SK-N-SH (cell line): Measurements from ENCODE around the gene ABHD16A. TPM values are rescaled to one million over a fixed set of nuclear protein-coding genes. Genes with fewer than 3 reads are reported as not detected.

ENCODE experiments used
- CTCF ChIA-PET: fragments of 300-600, 350-600 bp; formaldehyde crosslinking; extraction: SDS; loops from one replicate; lab custom pipeline; 2021; lab: Yijun Ruan, JAX
- POLR2A ChIA-PET: fragments of 350-600 bp; sonication (Branson Sonifier 250); formaldehyde crosslinking; extraction: SDS; loops from one replicate; lab custom pipeline; 2020; ENCODE audit warnings: antibody characterized with exemption, inconsistent platforms; lab: Yijun Ruan, JAX
- DNase-seq: peaks from one replicate; pipeline ENCODE4 v3.0.0; 2012
- H2AFZ ChIP-seq: fragments of 200-600 bp; sonication (generic); 2 replicates; pipeline ENCODE4 v1.8.1; 2016; ENCODE audit warnings: antibody characterized with exemption, mild to moderate bottlenecking, low read depth
- H3F3A ChIP-seq: fragments of 200-600 bp; sonication (generic); replicated peaks from 2 replicates; pipeline ENCODE3; 2016; ENCODE audit warnings: antibody characterized with exemption, mild to moderate bottlenecking; ENCODE audit not compliant: insufficient read depth
- H3K27ac ChIP-seq, 2 experiments: fragments of 200-500 bp in 1 of 2; fragments of 200-600 bp in 1 of 2; sonication (Bioruptor generic) in 1 of 2; sonication (generic), shearing (Covaris generic) in 1 of 2; 2 replicates each; pipeline versions ENCODE4 v1.5.1 to v1.6.1; 2014 to 2016; ENCODE audit warnings: low read depth in 2 of 2, inconsistent platforms in 1 of 2, low read length in 1 of 2, mild to moderate bottlenecking in 1 of 2, mixed read lengths in 1 of 2
- H3K27me3 ChIP-seq: fragments of 200-600 bp; sonication (generic), shearing (Covaris generic); 2 replicates; pipeline ENCODE4 v1.6.1; 2016; ENCODE audit warnings: mixed run types; ENCODE audit not compliant: insufficient read depth
- H3K36me3 ChIP-seq, 2 experiments: fragments of 200-500 bp in 1 of 2; fragments of 200-600 bp in 1 of 2; sonication (Bioruptor generic) in 1 of 2; sonication (generic) in 1 of 2; replicated peaks in 1 of 2; 2 replicates each; pipeline versions ENCODE3 to v1.5.1; 2014 to 2016; ENCODE audit warnings: low read length in 1 of 2, mild to moderate bottlenecking in 1 of 2; ENCODE audit not compliant: insufficient read depth in 2 of 2, control insufficient read depth in 1 of 2
- H3K4me1 ChIP-seq, 2 experiments: fragments of 200-500 bp in 1 of 2; fragments of 200-600 bp in 1 of 2; sonication (Bioruptor generic) in 1 of 2; sonication (generic), shearing (Covaris generic) in 1 of 2; 2 replicates each; pipeline versions ENCODE4 v1.5.1 to v1.6.1; 2014 to 2016; ENCODE audit warnings: low read depth in 1 of 2, low read length in 1 of 2, mixed run types in 1 of 2; ENCODE audit not compliant: insufficient read depth in 2 of 2, control insufficient read depth in 1 of 2
- H3K4me2 ChIP-seq: fragments of 200-600 bp; sonication (generic), shearing (Covaris generic); 2 replicates; pipeline ENCODE4 v1.6.1; 2017; ENCODE audit warnings: mixed run types
- H3K4me3 ChIP-seq, 2 experiments: fragments of 200-500 bp in 1 of 2; fragments of 200-600 bp in 1 of 2; sonication (Bioruptor generic) in 1 of 2; sonication (generic), shearing (Covaris generic) in 1 of 2; 2 replicates each; pipeline versions ENCODE4 v1.5.1 to v1.8.1; 2014 to 2016; ENCODE audit warnings: low read depth in 2 of 2, inconsistent platforms in 1 of 2, low read length in 1 of 2, mild to moderate bottlenecking in 1 of 2, mixed read lengths in 1 of 2, moderate library complexity in 1 of 2
- H3K79me2 ChIP-seq: fragments of 200-600 bp; sonication (generic); 2 replicates; pipeline ENCODE4 v1.8.1; 2017; ENCODE audit warnings: mild to moderate bottlenecking; ENCODE audit not compliant: insufficient read depth
- H3K9ac ChIP-seq: fragments of 200-600 bp; sonication (generic); 2 replicates; pipeline ENCODE4 v1.6.1; 2017; ENCODE audit warnings: mixed run types
- H3K9me2 ChIP-seq: fragments of 200-600 bp; sonication (generic); 2 replicates; pipeline ENCODE4 v1.6.1; 2017; ENCODE audit warnings: mixed run types
- H3K9me3 ChIP-seq: fragments of 200-600 bp; sonication (generic); 2 replicates; pipeline ENCODE4 v1.6.1; 2017; ENCODE audit warnings: mixed run types, mild to moderate bottlenecking, moderate library complexity
- H4K20me1 ChIP-seq: fragments of 200-600 bp; sonication (generic); 2 replicates; pipeline ENCODE4 v1.6.1; 2017; ENCODE audit warnings: mild to moderate bottlenecking, mixed run types; ENCODE audit not compliant: insufficient read depth
- JUND ChIP-seq: IDR thresholded peaks from 2 replicates; pipeline ENCODE4 v1.4.0; 2012
- ZBTB33 ChIP-seq: IDR thresholded peaks from 2 replicates; pipeline ENCODE4 v1.4.0; 2012; ENCODE audit warnings: low read depth, borderline replicate concordance
- WGBS: methylation state at CpG from one replicate; pipeline ENCODE4 v1.1.6; 2017; ENCODE audit warnings: low lambda C conversion rate; 5-methylcytosine and 5-hydroxymethylcytosine counted together
- polyA plus RNA-seq, 3 experiments: library from polyadenylated mRNA; depleted of rRNA; stranded (reverse); fragments of >200 nt; gene quantifications; 2 replicates each; pipeline ENCODE4 v1.2.3, GENCODE V29; 2012
- small RNA-seq, 7 experiments: library from RNA; depleted of rRNA; stranded (forward); fragments of <200 nt; gene quantifications; one replicate each; pipeline ENCODE3, GENCODE V24; 2012

The ABHD16A gene
- polyA plus RNA-seq, 1 of the 3 experiments (the other 2 are of a cell fraction): 49.3 TPM

- H3K9me3 ChIP-seq: no peaks in the 10 kb centered on the region
Measured at GRCh38 chr6:31639043-31639442, 64.1 kb downstream of the ABHD16A start.

More at GRCh38 chr6:31639043-31639442, 64.1 kb downstream of the ABHD16A start:
- no peaks in the 10 kb centered on the region for H3K79me2 ChIP-seq
- no peak overlapping the region for H3K4me3 ChIP-seq
- H3K4me2 ChIP-seq: no peak overlapping the region
- ChIA-PET CTCF (interaction anchor here (0.7 kb wide), 1 partner anchor 1314 kb away, joined by 3 read pairs; no protein-coding TSS in a partner anchor), POLR2A (interaction anchor here (1.0 to 2.4 kb wide), 6 partner anchors 11 to 25 kb away, joined by 3 to 10 read pairs (median 5); partner anchors contain the start of gene GPANK1)
- peaks cover 27 to 88% of the 10 kb centered on the region in 2 experiments for H3K36me3 ChIP-seq
- peak overlapping the region in 1 of 2 experiments; percentile 65; a peak in 3 of 4 replicates for H3K27ac ChIP-seq
- no peak for TF ChIP-seq ZBTB33
- 0 out of 2 replicates have a peak, but pooled peaks have one; percentile 9 for TF ChIP-seq JUND
- DNase-seq: no peak
- H3F3A ChIP-seq: peaks cover 58% of the 10 kb centered on the region
- no peaks in the 10 kb centered on the region for H3K4me1 ChIP-seq
- 0 out of 2 replicates have a peak, but pooled peaks cover 4% of the 10 kb centered on the region for H4K20me1 ChIP-seq
- H3K27me3 ChIP-seq: no peaks in the 10 kb centered on the region
- WGBS: 91% methylated on average over 8 of the region's 9 CpGs
- H2AFZ ChIP-seq: no peak overlapping the region
- no peak overlapping the region; the same call in 1 of the 2 replicates for H3K9ac ChIP-seq
- no peaks in the 10 kb centered on the region for H3K9me2 ChIP-seq

Small RNA genes within 50 kb of the gene (small RNA-seq; reads per million reads assigned to genes)
- gene LY6G6D (0 reads per million in 7 experiments), gene MIR4646 (0 reads per million in 7 experiments), gene RF00019 (0 reads per million in 7 experiments)

Other genes starting within 250 kb of the ABHD16A start
- 9.7 and 9.9 TPM in 2 replicates for gene MICB, start 205.2 kb downstream of the ABHD16A start, polyA plus RNA-seq (2012; rRNA removed)
- gene MCCD1, start 174.4 kb downstream of the ABHD16A start, polyA plus RNA-seq (2012; rRNA removed): not detected in 2 replicates
- 502 and 556 TPM in 2 replicates for gene DDX39B, start 161.3 kb downstream of the ABHD16A start, polyA plus RNA-seq (2012; rRNA removed)
- 13.6 and 15.6 TPM in 2 replicates for gene ATP6V1G2, start 156.7 kb downstream of the ABHD16A start, polyA plus RNA-seq (2012; rRNA removed)
- gene NFKBIL1, start 155.7 kb downstream of the ABHD16A start, polyA plus RNA-seq (2012; rRNA removed): 14.6 and 17.1 TPM in 2 replicates
- not detected in 2 replicates for gene LTA, start 131.0 kb downstream of the ABHD16A start, polyA plus RNA-seq (2012; rRNA removed)
- gene TNF, start 127.8 kb downstream of the ABHD16A start, polyA plus RNA-seq (2012; rRNA removed): not detected in 2 replicates
- 0.10 and 0.16 TPM in 2 replicates for gene LTB, start 120.9 kb downstream of the ABHD16A start, polyA plus RNA-seq (2012; rRNA removed)
- gene LST1, start 117.0 kb downstream of the ABHD16A start, polyA plus RNA-seq (2012; rRNA removed): not detected in 2 replicates
- not detected in 2 replicates for gene NCR3, start 110.3 kb downstream of the ABHD16A start, polyA plus RNA-seq (2012; rRNA removed)
- not detected in 2 replicates for gene AIF1, start 88.1 kb downstream of the ABHD16A start, polyA plus RNA-seq (2012; rRNA removed)
- gene PRRC2A, start 82.6 kb downstream of the ABHD16A start, polyA plus RNA-seq (2012; rRNA removed): 36.1 and 76.1 TPM in 2 replicates
- 100 and 220 TPM in 2 replicates for gene BAG6, start 50.7 kb downstream of the ABHD16A start, polyA plus RNA-seq (2012; rRNA removed)
- gene APOM, start 47.4 kb downstream of the ABHD16A start, polyA plus RNA-seq (2012; rRNA removed): 6.8 and 7.2 TPM in 2 replicates
- 10.3 and 11.5 TPM in 2 replicates for gene C6orf47, start 42.5 kb downstream of the ABHD16A start, polyA plus RNA-seq (2012; rRNA removed)
- 18.3 and 19.1 TPM in 2 replicates for gene GPANK1, start 38.3 kb downstream of the ABHD16A start, polyA plus RNA-seq (2012; rRNA removed)
- 97.3 and 101 TPM in 2 replicates for gene CSNK2B, start 37.2 kb downstream of the ABHD16A start, polyA plus RNA-seq (2012; rRNA removed)
- gene LY6G5B, start 33.3 kb downstream of the ABHD16A start, polyA plus RNA-seq (2012; rRNA removed): 12.7 and 20.6 TPM in 2 replicates
- 0.60 and 1.1 TPM in 2 replicates for gene LY6G5C, start 22.3 kb downstream of the ABHD16A start, polyA plus RNA-seq (2012; rRNA removed)
- gene LY6G6F, start 3.5 kb upstream of the ABHD16A start, polyA plus RNA-seq (2012; rRNA removed): not detected in 2 replicates
- not detected in 2 replicates for gene LY6G6D, start 12.0 kb upstream of the ABHD16A start, polyA plus RNA-seq (2012; rRNA removed)
- 0.08 TPM in 1 of 2 replicates, not detected in the other for gene LY6G6C, start 18.4 kb upstream of the ABHD16A start, polyA plus RNA-seq (2012; rRNA removed)
- gene MPIG6B, start 20.0 kb upstream of the ABHD16A start, polyA plus RNA-seq (2012; rRNA removed): not detected in 2 replicates
- 147 and 180 TPM in 2 replicates for gene DDAH2, start 26.0 kb upstream of the ABHD16A start, polyA plus RNA-seq (2012; rRNA removed)
- gene CLIC1, start 33.2 kb upstream of the ABHD16A start, polyA plus RNA-seq (2012; rRNA removed): 520 and 569 TPM in 2 replicates
- 16.0 and 19.5 TPM in 2 replicates for gene MSH5, start 36.7 kb upstream of the ABHD16A start, polyA plus RNA-seq (2012; rRNA removed)
- gene SAPCD1, start 59.3 kb upstream of the ABHD16A start, polyA plus RNA-seq (2012; rRNA removed): 5.9 and 6.3 TPM in 2 replicates
- 0.45 and 0.56 TPM in 2 replicates for gene VWA7, start 74.0 kb upstream of the ABHD16A start, polyA plus RNA-seq (2012; rRNA removed)
- 22.2 and 35.1 TPM in 2 replicates for gene VARS1, start 92.4 kb upstream of the ABHD16A start, polyA plus RNA-seq (2012; rRNA removed)
- 47.8 and 79.1 TPM in 2 replicates for gene LSM2, start 103.6 kb upstream of the ABHD16A start, polyA plus RNA-seq (2012; rRNA removed)
- 0.69 and 0.83 TPM in 2 replicates for gene HSPA1L, start 112.0 kb upstream of the ABHD16A start, polyA plus RNA-seq (2012; rRNA removed)
- 71.1 and 119 TPM in 2 replicates for gene HSPA1A, start 112.2 kb upstream of the ABHD16A start, polyA plus RNA-seq (2012; rRNA removed)
- 52.4 and 96.3 TPM in 2 replicates for gene HSPA1B, start 124.4 kb upstream of the ABHD16A start, polyA plus RNA-seq (2012; rRNA removed)
- gene NEU1, start 159.5 kb upstream of the ABHD16A start, polyA plus RNA-seq (2012; rRNA removed): 42.2 and 43.0 TPM in 2 replicates
- 0.26 and 0.49 TPM in 2 replicates for gene SLC44A4, start 175.7 kb upstream of the ABHD16A start, polyA plus RNA-seq (2012; rRNA removed)
- gene EHMT2, start 194.4 kb upstream of the ABHD16A start, polyA plus RNA-seq (2012; rRNA removed): 50.1 and 72.0 TPM in 2 replicates
- gene ZBTB12, start 198.8 kb upstream of the ABHD16A start, polyA plus RNA-seq (2012; rRNA removed): 8.3 and 8.4 TPM in 2 replicates
- 0.15 and 0.43 TPM in 2 replicates for gene C2, start 224.4 kb upstream of the ABHD16A start, polyA plus RNA-seq (2012; rRNA removed)
- gene CFB, start 242.8 kb upstream of the ABHD16A start, polyA plus RNA-seq (2012; rRNA removed): 42.1 and 64.4 TPM in 2 replicates